Measurements from ENCODE around the gene WDR86.

Gene WDR86, protein sequence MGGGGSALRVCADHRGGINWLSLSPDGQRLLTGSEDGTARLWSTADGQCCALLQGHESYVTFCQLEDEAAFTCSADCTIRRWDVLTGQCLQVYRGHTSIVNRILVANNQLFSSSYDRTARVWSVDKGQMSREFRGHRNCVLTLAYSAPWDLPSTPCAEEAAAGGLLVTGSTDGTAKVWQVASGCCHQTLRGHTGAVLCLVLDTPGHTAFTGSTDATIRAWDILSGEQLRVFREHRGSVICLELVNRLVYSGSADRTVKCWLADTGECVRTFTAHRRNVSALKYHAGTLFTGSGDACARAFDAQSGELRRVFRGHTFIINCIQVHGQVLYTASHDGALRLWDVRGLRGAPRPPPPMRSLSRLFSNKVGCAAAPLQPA

GRCh38 chr7:151409667-151410404 is at the start of gene WDR86:
Gene WDR86 (minus strand): TSS chr7:151410038. CDS start chr7:151409589, 449 bp downstream.
- no peak for DNase-seq (ENCODE audit: low read depth)

DNA sequence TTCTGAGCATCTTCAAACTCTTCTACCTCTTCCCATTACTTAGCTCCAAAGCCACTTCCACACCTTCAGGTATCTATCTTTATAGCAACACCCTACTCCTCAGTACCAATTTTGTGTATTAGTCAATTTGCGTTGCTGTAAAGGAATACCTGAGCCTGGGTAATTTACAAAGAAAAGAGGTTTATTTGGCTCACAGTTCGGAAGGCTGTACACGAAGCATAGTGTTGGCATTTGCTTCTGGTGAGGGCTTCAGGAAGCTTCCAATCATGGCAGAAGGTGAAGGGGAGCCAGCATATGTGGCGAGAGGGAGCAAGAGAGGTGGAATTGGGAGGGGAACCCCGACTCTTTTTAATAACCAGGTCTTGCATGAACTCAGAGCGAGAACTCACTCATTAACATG is 47.7 kb upstream of the WDR86 start:
- no peak for DNase-seq (ENCODE audit: low read depth)

DNA sequence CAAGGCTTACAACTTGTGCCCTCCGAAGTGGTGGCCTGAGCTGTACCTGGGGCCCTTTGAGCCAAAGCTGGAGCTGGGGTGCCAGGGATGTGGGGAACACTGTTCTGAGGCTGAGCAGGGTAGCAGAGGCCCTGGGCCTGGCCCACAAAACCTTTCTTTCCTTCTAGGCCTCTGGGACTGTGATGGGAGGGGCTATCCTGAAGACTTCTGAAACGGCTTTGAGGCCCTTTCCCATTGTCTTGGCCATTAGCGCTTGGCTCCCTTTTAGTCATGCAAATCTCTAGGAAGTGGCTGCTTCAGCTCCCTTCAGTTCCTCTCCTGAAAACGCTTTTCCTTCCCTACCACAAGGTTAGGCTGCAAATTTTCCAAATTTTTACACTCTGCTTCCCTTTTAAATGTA is 46.9 kb upstream of the WDR86 start:
- DNase-seq (ENCODE audit: low read depth) = no peak

- DNase-seq (ENCODE audit: low read depth) = no peak
Observed at GRCh38 chr7:151456276-151456675, 46.4 kb upstream of the WDR86 start.

GRCh38 chr7:151455690-151456089 is 45.9 kb upstream of the WDR86 start:
- DNase-seq (ENCODE audit: low read depth) = no peak

DNA sequence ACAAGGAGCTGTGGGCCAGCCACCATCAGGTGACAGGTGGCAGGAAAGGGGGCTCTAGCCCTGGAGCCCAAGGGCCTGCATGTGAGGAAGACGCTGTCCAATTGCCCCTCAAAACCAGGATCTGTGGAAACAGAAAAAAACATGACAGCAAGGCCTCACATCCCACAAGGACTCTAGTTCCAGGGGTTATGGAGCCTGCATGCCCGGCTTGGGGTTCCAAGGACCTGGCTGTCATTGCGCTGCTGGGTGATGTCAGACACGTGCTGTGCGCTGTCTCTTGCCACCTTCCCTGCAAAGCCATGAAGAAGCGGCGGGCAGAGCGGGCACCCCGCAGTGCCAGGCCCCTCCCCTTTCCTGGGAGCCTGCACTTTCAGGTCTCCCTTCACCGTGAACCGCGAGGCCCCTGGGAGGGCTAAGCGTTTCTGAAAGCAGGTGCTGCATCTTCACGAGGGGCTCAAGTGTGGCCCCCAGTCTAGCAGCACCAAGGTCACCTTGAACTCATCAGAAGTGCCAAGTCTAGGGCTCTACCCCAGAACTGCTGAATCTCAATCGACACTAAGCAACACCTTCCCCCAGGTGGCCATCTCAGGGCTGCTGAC is 45.2 kb upstream of the WDR86 start:
- DNase-seq (ENCODE audit: low read depth) = no peak

DNA sequence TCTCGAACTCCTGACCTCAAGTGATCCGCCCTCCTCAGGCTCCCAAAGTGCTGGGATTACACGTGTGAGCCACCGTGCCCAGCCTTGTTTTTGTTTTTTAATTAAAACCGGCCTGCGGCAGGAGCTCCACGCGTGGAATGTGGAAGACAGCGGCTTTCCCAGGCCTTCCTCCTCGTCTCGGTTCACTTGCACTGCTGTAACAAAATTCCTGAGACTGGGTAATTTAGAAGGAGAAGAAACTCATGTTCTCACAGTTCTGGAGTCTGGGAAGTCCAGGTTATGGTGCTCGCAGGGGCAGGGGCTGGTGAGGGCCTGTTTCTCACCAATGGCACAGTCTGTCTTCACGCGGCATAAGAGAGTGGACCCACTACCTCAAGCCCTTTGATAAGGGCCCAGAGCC is 44.5 kb upstream of the WDR86 start:
- DNase-seq (ENCODE audit: low read depth) = no peak

GRCh38 chr7:151453326-151453791 is 43.5 kb upstream of the WDR86 start:
- DNase-seq (ENCODE audit: low read depth) = no peak

DNA sequence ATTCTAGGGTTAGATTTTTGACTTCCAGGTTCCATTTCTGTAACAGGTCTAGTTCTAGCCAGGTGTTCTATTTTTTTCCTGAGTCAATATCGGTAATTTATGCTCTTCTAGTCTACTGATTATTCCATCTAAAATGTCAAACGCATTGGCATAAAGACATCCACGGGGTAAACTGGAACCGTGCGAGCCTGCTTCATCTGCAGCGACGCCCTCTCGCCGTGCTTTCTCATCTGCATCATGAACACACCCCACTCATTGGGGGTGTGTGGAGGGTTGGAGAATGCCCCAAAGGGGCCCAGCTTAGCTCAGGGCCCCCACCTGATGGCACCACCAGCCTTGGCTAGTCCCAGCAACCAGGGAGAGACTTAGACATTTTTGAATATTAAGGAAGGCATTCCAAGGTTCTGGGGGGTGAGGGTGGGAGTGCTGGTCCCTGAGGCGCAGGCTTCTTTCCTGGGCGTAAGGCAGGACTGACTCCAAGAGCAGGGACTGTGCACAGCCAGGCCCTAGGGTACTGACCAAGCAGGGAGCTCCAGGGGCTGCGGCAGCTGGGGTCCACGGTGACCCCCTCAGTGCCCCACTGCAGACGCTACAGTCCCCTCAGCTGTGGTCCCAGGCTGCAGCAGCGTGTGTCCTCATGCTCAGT is 43.0 kb upstream of the WDR86 start:
- DNase-seq (ENCODE audit: low read depth) = no peak

DNA sequence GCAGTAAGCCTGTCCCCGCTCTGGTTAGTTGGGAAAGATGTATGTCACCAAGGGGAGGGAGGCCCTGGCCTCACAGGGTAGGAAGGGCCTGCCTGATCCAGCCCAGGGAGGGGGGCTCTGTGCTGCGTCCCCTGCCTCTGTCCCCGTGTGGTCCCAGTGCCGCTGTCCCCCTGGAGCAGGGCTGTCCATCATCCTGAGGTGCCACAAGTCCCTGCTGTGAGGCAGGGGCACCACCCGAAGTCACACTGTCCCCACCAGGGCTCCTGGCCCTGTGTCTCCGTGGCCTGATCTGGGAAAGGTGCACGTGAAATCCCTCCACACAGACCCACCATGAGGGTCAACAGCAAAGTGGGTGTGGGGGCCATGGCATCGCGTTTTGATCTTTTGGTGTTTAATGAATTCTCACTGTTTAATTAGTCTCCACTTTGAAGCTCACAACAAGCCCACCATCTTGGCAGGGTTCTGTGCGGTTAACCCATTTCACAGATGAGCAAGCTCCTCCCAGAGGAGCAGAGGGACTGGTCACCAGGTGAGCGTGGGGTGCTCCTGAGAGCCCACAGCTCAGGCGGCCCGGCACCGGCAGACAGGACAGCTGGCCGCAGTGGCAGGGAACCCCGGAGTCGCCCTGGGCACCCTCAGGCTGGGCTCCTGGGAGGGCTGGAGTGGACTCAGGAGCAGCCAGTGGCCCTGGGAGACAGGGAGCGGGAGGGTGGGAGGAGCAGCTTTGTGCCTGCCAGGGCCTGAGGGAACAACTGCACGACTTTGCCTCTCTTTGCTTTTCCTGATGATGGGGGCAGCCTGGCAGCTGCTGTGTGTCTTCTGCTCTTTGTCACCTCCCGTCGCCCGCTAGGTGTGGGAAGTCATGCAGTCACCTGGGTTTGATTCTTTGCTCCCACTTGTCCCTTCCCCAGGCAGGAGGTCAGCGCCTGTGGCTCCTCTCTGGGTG is 42.1 kb upstream of the WDR86 start:
- no peak for DNase-seq (ENCODE audit: low read depth)

DNA sequence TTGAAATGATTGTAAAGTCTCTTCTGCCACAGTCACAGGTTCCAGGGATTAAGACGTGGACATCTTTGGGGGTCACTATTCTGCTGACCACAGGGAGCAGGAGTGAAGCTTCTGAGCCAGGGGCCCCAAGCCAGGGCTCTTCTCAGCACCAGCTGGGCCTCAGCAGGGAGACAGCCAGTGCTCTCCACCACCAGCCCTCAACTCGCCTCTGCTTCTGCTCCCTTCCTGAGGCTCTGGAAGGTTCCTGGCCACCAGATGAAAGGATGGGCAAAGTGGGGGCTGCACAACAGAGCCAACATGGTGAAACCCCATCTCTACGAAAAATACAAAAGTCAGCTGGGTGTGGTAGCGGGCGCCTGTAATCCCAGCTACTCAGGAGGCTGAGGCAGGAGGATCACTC is 41.3 kb upstream of the WDR86 start:
- DNase-seq (ENCODE audit: low read depth) = no peak

DNA sequence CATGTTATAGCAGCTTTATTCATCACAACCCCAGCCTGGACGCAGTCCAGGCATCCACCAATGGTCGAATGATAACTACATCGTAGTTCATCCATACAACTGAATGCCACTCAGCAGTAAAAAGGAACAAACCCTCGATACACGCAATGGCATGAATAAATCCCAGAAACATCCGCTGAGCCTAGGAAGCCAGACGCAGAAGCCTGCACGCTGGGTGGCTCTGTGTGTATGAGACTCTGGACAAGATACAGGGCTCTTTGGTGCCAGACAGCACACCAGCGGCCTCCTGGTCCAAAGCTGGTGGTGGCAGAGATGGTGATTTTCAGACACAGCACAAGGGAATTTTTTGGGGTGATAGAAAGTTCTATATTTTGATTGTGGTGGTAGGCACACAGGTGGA is 40.2 kb upstream of the WDR86 start:
- no peak for DNase-seq (ENCODE audit: low read depth)

DNA sequence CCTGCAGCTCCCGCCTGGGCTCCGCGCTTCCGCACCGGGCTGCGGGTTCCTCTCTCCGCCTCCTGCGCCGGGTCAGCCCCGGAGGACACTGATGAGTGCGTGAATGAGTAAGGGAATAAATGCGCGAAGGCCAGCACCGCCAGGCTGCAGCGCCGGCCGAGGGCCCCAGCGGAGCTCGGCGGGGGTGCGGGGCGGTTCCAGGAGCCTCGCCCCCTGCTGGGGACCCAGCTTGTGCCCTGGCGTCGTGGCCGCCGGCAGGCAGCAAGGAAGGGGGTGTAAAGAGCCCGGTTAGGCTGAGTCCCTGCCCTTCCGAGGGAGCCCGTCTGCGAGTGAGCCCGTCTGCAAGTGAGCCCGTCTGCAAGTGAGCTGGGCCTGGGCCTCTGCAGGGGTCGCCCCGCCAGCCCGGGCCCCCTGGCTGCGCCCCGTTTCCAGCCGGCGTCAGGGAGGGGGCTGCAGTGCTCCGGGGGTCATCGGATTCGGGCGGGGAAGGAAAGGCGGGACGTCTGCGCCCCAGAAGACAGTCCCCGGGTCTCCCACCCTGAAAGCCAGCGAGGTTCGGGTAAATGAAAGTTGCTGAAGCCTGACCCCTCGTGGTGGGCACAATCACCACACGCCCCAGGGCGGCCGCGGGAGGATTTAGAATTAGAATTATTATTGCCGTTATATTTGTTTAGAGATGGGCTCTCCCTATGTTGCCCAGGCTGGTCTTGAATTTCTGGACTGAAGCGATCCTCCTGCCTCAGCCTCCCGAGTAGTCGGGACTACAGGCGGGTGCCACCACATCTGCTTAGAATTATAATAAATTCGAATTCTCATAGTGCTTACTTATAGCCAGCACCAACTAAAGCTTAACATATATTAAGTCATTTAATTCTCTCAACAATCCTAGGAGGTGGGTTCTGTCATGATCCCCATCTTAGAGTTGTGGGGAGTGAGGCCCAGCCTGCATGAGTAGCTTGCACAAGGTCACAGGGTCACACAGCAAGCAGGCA is 38.7 kb upstream of the WDR86 start:
- DNase-seq (ENCODE audit: low read depth) = peak; percentile 63

DNA sequence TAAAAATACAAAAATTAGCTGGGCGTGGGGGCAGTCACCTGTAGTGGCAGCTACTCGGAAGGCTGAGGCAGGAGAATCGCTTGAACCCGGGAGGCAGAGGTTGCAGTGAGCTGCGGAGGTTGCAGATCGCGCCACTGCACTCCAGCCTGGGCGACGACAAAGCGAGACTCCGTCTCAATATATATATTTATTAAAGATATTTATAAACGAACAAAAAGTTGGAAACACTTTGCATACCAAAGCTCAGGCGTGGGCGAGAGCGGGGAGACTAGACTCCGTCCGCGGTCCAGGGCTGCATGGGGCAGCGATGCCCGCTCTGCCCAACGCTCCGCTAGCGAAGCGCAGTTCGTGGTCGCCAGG is 38.0 kb upstream of the WDR86 start:
- DNase-seq (ENCODE audit: low read depth) = no peak

DNA sequence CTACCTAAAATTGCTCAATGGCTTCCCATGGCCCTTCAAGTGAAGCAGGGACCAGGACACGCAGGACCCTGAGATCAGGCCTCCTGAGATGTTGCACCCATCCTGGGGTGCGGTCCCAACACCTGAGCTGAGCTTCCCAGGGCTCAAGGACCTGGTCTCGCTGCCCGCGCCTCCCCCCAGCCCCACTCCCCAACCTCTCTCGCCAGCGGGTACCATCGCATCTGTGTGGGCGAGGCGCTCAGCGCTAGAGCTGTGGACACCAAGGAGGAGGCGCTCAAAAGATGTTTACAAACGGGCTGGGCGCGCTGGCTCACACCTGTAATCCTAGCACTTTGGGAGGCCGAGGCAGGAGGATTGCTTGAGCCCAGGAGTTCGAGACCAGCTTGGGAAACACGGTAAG is 37.5 kb upstream of the WDR86 start:
- DNase-seq (ENCODE audit: low read depth) = no peak

DNA sequence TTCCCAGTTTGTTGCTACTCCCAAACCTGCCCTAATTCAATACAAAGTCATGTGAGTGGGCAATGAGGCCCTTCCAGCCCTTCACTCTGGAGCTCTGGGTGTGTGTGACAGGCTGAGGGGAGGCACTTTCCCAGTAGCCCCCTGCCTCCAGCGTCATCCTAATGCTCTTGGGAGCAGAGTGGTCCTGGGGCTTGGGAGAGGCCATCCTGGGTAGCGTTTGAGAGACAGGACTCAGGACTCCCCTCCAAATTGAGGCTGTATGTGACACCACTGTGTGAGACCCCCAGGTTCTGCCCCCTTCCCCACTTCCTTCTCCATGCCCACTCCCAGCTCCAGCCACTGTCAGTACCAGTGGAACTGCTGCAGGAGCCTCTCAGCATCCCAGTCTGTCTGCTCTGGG is 36.6 kb upstream of the WDR86 start:
- DNase-seq (ENCODE audit: low read depth) = no peak

GRCh38 chr7:151444632-151445031 is 34.8 kb upstream of the WDR86 start:
- DNase-seq (ENCODE audit: low read depth) = no peak

DNA sequence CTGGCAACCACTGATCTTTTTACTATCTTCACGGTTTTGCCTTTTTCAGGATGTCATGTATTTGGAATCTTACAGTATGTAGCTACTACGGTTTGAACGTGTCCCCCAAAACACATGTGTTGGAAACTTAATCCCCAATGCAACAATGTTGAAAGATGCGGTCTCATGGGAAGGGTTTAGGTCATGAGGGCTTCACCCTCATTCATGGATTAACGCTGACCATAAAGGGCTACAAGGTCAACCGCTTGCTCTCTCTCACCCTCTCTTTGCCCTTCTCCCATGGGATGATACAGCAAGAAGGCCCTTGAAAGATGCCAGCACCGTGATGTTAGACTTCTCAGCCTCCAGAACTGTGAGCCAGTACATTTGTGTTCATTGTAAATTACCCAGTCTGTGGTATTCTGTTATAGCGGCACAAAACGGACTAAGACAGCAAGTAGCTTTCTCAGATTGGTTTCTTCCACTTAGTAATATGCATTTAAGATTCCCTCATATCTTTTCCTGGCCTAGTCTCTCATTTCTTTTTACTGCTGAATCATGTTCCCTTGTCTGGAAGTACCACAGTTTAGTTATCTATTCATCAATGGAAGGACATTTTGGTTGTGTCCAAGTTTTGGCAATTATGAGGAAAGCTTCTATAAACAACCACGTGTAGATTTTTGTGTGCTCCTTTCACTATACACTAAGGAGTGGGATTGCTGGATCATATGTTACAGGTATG is 33.1 kb upstream of the WDR86 start:
- DNase-seq (ENCODE audit: low read depth) = no peak

GRCh38 chr7:151440799-151441445 is 31.1 kb upstream of the WDR86 start:
- DNase-seq (ENCODE audit: low read depth) = no peak
